C4-2B (cell line): Measurements from ENCODE around the gene CACNA2D1.

Source experiments
- ZFX ChIP-seq: fragments of 450-650 bp; IDR thresholded peaks from 2 replicates; pipeline ENCODE4 v1.6.1; 2017
- TF ChIP-seq, protein P1 (sequence below): fragments of 450-650 bp; conservative IDR thresholded peaks from 2 replicates; pipeline ENCODE4 v1.5.1; 2017; ENCODE audit warnings: mild to moderate bottlenecking

DNA sequence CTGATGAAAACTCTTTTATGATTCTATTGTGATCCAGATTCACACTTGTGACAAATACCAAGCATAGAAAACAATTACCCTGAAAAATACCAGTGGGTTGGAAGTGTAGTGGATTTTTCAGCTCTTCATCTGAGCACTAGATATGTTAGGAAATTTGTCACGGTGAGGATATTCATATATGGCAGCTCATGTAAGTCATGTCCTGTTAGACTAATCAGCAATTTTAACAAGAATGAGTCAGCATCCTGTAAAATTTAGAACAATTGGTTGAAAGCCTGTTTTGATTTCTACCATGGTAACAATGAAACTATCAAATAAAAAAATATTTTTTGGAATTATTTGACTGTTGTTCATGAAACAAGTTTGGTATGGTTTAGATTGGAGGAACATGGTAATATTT is 334.3 kb downstream of the CACNA2D1 start:
- TF ChIP-seq, protein P1, sequence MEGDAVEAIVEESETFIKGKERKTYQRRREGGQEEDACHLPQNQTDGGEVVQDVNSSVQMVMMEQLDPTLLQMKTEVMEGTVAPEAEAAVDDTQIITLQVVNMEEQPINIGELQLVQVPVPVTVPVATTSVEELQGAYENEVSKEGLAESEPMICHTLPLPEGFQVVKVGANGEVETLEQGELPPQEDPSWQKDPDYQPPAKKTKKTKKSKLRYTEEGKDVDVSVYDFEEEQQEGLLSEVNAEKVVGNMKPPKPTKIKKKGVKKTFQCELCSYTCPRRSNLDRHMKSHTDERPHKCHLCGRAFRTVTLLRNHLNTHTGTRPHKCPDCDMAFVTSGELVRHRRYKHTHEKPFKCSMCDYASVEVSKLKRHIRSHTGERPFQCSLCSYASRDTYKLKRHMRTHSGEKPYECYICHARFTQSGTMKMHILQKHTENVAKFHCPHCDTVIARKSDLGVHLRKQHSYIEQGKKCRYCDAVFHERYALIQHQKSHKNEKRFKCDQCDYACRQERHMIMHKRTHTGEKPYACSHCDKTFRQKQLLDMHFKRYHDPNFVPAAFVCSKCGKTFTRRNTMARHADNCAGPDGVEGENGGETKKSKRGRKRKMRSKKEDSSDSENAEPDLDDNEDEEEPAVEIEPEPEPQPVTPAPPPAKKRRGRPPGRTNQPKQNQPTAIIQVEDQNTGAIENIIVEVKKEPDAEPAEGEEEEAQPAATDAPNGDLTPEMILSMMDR: no peak
- TF ChIP-seq ZFX: no peak
